ENCODE measurements around the gene ACVRL1. TPM values are rescaled to one million over a fixed set of nuclear protein-coding genes. Genes with fewer than 3 reads are reported as not detected.

Gene ACVRL1
- total RNA-seq, 4 donors from 2014 or later = 31.2 to 43.4 (median 39.0) TPM

DNA sequence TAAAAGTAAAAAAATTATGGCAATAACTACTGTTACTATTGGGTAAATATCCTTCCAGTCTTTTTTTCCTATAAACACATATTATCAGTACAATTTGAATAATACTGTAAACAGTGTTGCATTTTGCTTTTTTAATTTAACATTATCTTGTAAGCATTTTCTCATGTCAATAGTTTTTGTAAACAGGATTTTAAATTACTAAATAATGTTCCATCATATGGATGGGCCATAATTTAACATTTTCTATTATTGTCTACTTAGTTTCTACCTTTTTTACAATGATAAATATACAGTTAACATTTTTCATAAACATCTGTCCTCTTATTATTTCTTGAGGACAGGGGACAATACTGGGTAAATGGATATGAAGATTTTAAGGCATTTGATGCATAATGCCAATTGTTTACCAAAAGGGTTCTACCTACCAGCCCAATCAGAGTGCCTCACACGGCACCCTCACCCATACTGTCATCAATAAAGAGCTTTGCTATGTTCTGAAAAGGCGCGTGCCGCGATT lies 43.4 kb downstream of the ACVRL1 start:
- 1% methylated on average over 5 of the region's 5 CpGs for WGBS
- no peak for TF ChIP-seq EP300 (IDR thresholded peaks at IDR 0.05)
- TF ChIP-seq, protein P1, sequence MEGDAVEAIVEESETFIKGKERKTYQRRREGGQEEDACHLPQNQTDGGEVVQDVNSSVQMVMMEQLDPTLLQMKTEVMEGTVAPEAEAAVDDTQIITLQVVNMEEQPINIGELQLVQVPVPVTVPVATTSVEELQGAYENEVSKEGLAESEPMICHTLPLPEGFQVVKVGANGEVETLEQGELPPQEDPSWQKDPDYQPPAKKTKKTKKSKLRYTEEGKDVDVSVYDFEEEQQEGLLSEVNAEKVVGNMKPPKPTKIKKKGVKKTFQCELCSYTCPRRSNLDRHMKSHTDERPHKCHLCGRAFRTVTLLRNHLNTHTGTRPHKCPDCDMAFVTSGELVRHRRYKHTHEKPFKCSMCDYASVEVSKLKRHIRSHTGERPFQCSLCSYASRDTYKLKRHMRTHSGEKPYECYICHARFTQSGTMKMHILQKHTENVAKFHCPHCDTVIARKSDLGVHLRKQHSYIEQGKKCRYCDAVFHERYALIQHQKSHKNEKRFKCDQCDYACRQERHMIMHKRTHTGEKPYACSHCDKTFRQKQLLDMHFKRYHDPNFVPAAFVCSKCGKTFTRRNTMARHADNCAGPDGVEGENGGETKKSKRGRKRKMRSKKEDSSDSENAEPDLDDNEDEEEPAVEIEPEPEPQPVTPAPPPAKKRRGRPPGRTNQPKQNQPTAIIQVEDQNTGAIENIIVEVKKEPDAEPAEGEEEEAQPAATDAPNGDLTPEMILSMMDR (IDR thresholded peaks at IDR 0.05) = no peak
- TF ChIP-seq POLR2A (IDR thresholded peaks at IDR 0.05) = no peak
- no peak for TF ChIP-seq POLR2AphosphoS5 (IDR thresholded peaks at IDR 0.05)
- Histone ChIP-seq H3K4me1 (peaks cover 41% of the 10 kb centered on the region), H3K27ac (peak overlapping the region; percentile 47), H3K4me3 (peak overlapping the region; percentile 98), H3K9me3 (no peaks in the 10 kb centered on the region), H3K27me3 (no peaks in the 10 kb centered on the region), H3K36me3 (no peaks in the 10 kb centered on the region)
- DNase-seq (ENCODE audit: low spot score in 2 of 2) = no peak

DNA sequence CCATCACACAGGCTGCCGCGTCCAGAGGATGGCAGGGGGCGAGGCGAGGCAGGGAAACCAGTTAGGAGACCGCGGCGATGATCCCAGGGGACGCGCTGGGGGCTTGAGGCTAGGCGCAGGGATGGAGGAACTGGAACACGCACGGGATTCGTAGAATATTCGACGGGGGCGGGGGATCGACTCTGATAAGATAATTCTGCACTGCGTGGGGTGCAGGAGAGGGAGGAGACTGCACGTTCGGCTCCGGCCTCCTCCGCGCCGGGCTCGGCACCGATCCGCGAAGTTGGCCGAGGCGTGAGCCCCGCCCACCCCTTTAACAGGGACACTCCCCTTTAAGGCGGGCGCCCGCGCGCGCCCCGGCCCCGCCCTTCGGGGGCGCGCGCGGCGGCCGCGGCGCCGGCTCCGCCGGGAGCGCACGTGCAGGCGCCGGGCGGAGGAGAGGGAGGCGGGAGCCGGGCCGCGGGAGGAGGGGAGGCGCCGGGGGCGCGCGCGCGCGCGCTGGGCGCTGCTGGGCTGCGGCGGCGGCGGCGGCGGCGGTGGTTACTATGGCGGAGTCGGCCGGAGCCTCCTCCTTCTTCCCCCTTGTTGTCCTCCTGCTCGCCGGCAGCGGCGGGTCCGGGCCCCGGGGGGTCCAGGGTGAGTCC lies 44.0 kb downstream of the ACVRL1 start, which contains the start of gene ACVR1B:
TSS of gene ACVR1B (plus strand) at position 501 of the 644 bp plus-strand sequence. CDS start at position 546, 45 bp downstream.
- WGBS = under 1% methylated on average over 59 of the region's 86 CpGs
- Histone ChIP-seq H3K27ac (peak within 1 kb of the TSS; percentile 99), H3K27me3 (no peaks in the 10 kb centered on the region), H3K4me3 (peak within 1 kb of the TSS; percentile 98), H3K9me3 (no peaks in the 10 kb centered on the region), H3K4me1 (peaks cover 46% of the 10 kb centered on the region), H3K36me3 (no peaks in the 10 kb centered on the region)
- TF ChIP-seq, protein P1 (IDR thresholded peaks at IDR 0.05) = no peak
- TF ChIP-seq POLR2A (IDR thresholded peaks at IDR 0.05) = peak in 1 of 2 donors; percentile 62
- peak; percentile 95 to 96 for DNase-seq (ENCODE audit: low spot score in 2 of 2)

DNA sequence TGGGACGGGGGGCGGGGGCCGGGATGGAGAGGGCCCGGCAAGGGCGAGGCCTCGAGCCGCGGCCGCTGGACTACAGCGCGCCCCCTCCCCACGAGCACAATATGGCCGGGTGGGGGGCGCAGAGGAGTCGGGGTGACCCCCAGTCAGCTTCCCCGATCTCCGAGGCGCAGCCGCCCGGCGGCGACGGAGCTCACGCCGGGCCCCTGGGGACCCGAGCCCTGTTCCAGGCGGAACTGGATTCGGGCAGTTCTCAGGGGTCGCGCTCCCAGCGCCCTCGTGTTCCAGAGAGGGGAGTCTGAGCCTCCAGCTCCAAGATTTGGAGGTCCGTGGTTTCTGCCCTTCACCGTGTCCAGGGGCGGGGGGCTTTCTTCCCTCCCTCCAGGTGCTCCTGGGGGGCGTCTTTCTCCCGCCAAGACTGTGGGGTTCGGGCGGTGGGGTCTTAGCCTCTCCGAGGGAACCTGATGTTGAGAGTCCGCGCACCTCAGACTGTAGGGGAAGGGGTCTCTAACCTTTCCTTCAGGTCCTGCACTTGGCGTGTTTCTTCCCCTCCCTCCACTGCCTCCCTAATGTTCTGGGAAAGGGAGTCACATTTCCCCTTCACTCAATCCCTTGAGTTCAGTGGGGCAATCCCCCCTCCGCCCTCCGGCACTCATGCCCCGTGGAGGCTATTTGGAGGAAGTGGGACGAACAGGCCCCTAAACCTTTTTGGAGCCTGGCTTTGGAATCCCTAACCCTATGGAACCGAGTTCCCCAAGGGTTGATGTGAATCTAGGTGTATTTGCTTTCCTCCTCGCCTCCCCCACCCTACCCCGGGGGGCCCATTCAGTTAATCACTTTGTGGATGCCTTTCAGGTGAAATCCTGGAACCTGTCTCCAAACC lies 44.8 kb downstream of the ACVRL1 start:
- peak in 1 of 2 donors; percentile 82 for DNase-seq (ENCODE audit: low spot score in 2 of 2)
- TF ChIP-seq EP300 (IDR thresholded peaks at IDR 0.05) = no peak
- TF ChIP-seq, protein P1 (IDR thresholded peaks at IDR 0.05) = no peak
- TF ChIP-seq POLR2A (IDR thresholded peaks at IDR 0.05) = no peak
- TF ChIP-seq POLR2AphosphoS5 (IDR thresholded peaks at IDR 0.05) = no peak
- WGBS = 2% methylated on average over 24 of the region's 50 CpGs
- Histone ChIP-seq H3K4me1 (peaks cover 48% of the 10 kb centered on the region), H3K9me3 (no peaks in the 10 kb centered on the region), H3K27ac (peak overlapping the region; percentile 99), H3K4me3 (peak overlapping the region; percentile 98), H3K27me3 (no peaks in the 10 kb centered on the region), H3K36me3 (no peaks in the 10 kb centered on the region)

DNA sequence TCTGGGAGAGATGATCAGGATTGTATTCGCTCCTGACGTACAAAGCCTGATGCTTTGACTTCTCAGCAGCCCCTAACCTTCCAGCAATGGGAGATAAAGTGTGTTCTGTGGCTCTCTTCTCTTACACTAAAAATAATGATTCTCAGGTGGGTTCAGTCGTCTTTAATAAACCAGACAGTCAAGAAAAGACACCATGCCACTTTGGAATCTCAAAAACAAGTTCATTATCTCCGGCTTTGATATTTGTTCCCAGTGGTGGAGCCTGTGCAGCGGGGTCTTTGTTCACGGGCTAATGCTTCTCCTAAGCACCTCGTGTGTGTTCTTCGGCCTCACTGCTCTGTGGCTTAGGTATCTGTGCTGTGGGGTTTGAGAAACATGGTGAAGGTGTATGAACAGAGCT lies 45.8 kb downstream of the ACVRL1 start:
- TF ChIP-seq EP300 (IDR thresholded peaks at IDR 0.05) (no peak), POLR2AphosphoS5 (IDR thresholded peaks at IDR 0.05) (no peak), POLR2A (IDR thresholded peaks at IDR 0.05) (no peak)
- TF ChIP-seq, protein P1 (IDR thresholded peaks at IDR 0.05) = no peak
- Histone ChIP-seq H3K4me3 (peak overlapping the region; percentile 98), H3K36me3 (no peaks in the 10 kb centered on the region), H3K4me1 (peaks cover 55% of the 10 kb centered on the region), H3K9me3 (no peaks in the 10 kb centered on the region), H3K27me3 (no peaks in the 10 kb centered on the region), H3K27ac (peak overlapping the region; percentile 99)
- DNase-seq (ENCODE audit: low spot score in 2 of 2) = no peak
- 37% methylated on average over 8 of the region's 8 CpGs for WGBS

DNA sequence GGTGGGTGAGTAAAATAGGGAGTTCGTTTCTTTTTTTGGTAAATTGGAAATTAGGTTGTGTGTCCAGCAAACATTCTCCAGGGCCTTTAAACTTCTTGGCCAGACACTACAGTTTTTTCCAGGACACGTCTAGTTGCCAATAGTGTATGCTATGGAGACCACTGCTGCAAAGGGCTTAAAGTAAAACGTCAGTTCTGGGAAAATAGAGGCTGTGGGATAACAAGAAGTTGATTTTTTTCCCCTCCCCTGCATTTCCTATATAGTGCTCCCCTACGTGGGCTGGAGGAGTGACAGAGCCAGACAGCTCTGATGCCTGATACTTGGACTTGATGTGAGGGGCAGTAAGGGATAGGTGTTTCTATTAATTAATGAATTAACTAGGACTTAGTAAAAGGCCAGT lies 46.6 kb downstream of the ACVRL1 start:
- peak overlapping the region; percentile 99 for H3K27ac ChIP-seq
- TF ChIP-seq POLR2AphosphoS5 (IDR thresholded peaks at IDR 0.05) (no peak), EP300 (IDR thresholded peaks at IDR 0.05) (no peak), POLR2A (IDR thresholded peaks at IDR 0.05) (no peak)
- TF ChIP-seq, protein P1 (IDR thresholded peaks at IDR 0.05) = no peak
- no peaks in the 10 kb centered on the region for H3K9me3 ChIP-seq
- peak overlapping the region; percentile 98 for H3K4me3 ChIP-seq
- no peak for DNase-seq (ENCODE audit: low spot score in 2 of 2)
- no peaks in the 10 kb centered on the region for H3K27me3 ChIP-seq
- WGBS = 15% methylated on average over 4 of the region's 4 CpGs
- H3K4me1 ChIP-seq = peaks cover 60% of the 10 kb centered on the region
- no peaks in the 10 kb centered on the region for H3K36me3 ChIP-seq

Data from suprapubic skin (tissue), 4 donors.